ENCODE data around the gene PRELID2.

Gene PRELID2

DNA sequence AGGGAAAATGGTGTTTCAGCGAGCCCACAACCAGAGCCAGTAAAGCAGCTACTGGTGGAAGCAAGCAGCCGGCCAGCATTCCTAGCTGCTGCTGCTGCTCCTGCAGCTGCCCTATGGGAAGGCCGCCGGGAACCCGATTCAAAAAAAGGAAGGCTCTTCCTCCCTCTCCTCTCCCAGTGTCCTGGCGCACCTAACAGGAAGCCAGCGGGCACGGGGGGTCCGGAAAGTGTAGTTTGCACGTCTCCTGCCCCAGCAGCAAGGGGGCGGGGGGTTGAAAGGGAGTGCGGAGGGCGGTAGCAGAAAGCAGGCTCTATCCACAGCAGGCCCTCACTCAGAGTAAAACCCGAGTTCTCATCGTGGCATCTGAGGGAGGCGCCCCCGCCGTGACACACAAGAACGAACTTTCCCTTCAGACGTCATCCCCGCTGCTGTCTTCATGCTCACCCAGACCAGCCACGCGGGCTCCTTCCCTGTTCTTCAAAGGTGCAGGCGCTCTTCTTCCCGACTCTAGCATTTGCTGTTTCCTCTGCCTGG is 21.2 kb upstream of the PRELID2 start:
- Histone ChIP-seq H3K36me3 (ENCODE audit: control insufficient read depth, insufficient read depth, low read length) (no peaks in the 10 kb centered on the region), H3K27me3 (replicated peaks; ENCODE audit: control insufficient read depth, insufficient read depth, low read length) (no peaks in the 10 kb centered on the region; the same call in 1 of the 2 replicates), H3K4me3 (replicated peaks; ENCODE audit: low read depth, low read length) (no peak overlapping the region)
- TF ChIP-seq, protein P1, sequence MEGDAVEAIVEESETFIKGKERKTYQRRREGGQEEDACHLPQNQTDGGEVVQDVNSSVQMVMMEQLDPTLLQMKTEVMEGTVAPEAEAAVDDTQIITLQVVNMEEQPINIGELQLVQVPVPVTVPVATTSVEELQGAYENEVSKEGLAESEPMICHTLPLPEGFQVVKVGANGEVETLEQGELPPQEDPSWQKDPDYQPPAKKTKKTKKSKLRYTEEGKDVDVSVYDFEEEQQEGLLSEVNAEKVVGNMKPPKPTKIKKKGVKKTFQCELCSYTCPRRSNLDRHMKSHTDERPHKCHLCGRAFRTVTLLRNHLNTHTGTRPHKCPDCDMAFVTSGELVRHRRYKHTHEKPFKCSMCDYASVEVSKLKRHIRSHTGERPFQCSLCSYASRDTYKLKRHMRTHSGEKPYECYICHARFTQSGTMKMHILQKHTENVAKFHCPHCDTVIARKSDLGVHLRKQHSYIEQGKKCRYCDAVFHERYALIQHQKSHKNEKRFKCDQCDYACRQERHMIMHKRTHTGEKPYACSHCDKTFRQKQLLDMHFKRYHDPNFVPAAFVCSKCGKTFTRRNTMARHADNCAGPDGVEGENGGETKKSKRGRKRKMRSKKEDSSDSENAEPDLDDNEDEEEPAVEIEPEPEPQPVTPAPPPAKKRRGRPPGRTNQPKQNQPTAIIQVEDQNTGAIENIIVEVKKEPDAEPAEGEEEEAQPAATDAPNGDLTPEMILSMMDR (IDR thresholded peaks at IDR 0.05; ENCODE audit: insufficient read depth, low read length, poor library complexity, severe bottlenecking), result no peak
- no peak for DNase-seq (ENCODE audit: extremely low read depth, insufficient read length)

DNA sequence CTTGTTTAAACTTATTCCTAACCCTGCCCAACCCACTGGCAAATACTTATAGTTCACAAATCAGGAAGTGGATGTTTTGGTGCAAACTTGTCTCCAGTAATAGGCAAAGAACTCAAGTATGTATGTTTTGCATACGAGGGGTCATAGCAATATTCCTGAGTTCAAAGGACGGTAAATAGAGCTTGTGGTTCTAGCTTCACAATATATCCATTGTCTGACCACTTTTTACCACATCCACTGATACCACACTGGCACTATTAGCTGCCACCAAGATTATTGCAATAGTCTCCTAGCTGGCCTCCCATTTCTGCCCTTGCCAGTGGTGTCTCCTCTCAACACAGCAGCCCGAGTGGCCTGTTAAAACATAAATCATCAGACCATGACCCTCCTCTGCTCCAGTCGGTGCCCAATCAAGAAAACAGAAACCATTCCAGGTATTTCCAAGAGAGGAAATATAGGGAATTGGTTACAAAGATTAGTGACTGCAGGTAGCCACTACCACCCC is 20.7 kb upstream of the PRELID2 start:
- Histone ChIP-seq H3K36me3 (ENCODE audit: control insufficient read depth, insufficient read depth, low read length) (no peaks in the 10 kb centered on the region), H3K27me3 (replicated peaks; ENCODE audit: control insufficient read depth, insufficient read depth, low read length) (no peaks in the 10 kb centered on the region; the same call in 1 of the 2 replicates), H3K4me3 (replicated peaks; ENCODE audit: low read depth, low read length) (no peak overlapping the region)
- TF ChIP-seq, protein P1 (IDR thresholded peaks at IDR 0.05; ENCODE audit: insufficient read depth, low read length, poor library complexity, severe bottlenecking), result no peak
- DNase-seq (ENCODE audit: extremely low read depth, insufficient read length), result no peak

DNA sequence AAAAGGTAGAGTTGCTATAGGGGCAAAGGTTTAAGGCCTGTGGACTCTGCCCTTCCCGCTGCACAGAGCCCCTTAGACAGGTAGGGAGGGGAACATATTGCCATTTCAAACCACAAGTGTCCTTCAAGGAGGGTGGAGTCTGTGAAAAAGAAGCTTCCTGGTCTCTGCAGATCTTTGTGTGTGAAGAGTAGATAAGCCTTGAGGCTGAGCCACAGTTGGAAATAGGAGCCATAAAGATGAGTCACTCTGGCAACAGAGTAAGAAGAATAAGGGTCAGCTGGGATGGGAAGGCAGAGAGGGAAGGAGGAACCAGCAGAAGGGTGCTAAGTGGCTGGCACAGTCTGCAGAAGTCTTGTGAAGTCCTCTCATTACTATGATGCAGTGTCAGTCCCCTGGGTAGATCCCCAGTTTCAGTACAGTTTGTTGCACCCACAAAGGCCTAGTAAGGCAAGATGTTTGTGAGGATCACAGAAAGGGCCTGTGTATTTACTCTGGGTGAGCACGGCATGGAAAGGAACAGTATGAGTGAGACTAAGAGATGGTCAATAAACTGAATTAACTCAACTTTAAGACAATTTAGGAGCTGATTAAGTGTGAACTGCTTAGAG is 19.6 kb upstream of the PRELID2 start:
- no peak overlapping the region for H3K4me3 ChIP-seq (replicated peaks; ENCODE audit: low read depth, low read length)
- TF ChIP-seq, protein P1 (IDR thresholded peaks at IDR 0.05; ENCODE audit: insufficient read depth, low read length, poor library complexity, severe bottlenecking), result no peak
- DNase-seq (ENCODE audit: extremely low read depth, insufficient read length), result no peak
- no peaks in the 10 kb centered on the region for H3K36me3 ChIP-seq (ENCODE audit: control insufficient read depth, insufficient read depth, low read length)
- H3K27me3 ChIP-seq (replicated peaks; ENCODE audit: control insufficient read depth, insufficient read depth, low read length), result no peaks in the 10 kb centered on the region; the same call in 1 of the 2 replicates

DNA sequence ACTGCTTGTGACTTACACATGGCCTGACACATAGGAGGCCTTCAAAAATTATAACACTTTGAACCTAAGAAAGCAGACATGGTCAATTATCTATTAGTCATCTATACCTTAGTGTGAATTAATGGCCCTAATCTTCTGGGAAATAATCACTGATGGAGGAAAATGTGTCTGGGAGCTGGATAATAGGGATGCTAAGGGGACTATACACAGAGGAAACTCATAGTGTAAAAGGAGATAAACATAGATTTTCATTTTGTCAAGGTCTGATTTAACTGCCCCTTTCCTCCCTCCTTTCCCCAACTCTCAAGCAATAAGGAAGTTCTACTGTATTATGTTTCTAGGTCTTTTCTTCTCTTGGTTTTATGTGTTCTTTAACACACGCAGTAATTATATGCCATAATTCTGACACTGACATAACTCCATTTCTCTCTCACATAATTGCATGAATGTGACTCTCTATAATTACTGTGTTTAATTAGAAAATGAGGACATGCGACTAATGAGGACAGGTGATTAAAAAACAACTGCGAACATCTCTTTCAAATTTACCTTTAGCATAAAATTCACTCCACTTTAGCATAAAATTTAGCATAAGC is 18.7 kb upstream of the PRELID2 start:
- Histone ChIP-seq H3K27me3 (replicated peaks; ENCODE audit: control insufficient read depth, insufficient read depth, low read length) (no peaks in the 10 kb centered on the region; the same call in 1 of the 2 replicates), H3K36me3 (ENCODE audit: control insufficient read depth, insufficient read depth, low read length) (no peaks in the 10 kb centered on the region), H3K4me3 (replicated peaks; ENCODE audit: low read depth, low read length) (no peak overlapping the region)
- DNase-seq (ENCODE audit: extremely low read depth, insufficient read length), result no peak
- TF ChIP-seq, protein P1 (IDR thresholded peaks at IDR 0.05; ENCODE audit: insufficient read depth, low read length, poor library complexity, severe bottlenecking), result no peak

DNA sequence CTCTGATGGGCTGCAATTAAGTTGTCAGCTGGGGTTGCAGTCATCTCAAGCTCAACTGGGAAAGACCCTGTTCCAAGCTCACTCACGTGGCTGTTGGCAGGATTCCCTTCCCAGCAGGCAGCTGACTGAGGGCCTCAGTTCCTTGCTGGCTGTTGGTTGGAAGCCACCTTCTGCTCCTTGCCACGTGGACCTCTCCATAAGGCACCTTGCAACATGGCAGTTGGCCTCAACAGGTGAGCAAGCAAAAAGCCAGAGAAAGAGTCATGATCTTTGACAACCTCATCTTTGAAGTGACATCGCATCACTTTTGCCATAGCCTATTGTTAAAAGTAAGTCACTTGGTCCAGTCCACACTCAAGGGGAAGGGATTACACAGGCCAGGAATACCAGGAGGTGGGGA is 17.8 kb upstream of the PRELID2 start:
- no peaks in the 10 kb centered on the region; the same call in 1 of the 2 replicates for H3K27me3 ChIP-seq (replicated peaks; ENCODE audit: control insufficient read depth, insufficient read depth, low read length)
- TF ChIP-seq, protein P1 (IDR thresholded peaks at IDR 0.05; ENCODE audit: insufficient read depth, low read length, poor library complexity, severe bottlenecking), result no peak
- no peak for DNase-seq (ENCODE audit: extremely low read depth, insufficient read length)

More for the DNA sequence above, 17.8 kb upstream of the PRELID2 start:
- no peak overlapping the region for H3K4me3 ChIP-seq (replicated peaks; ENCODE audit: low read depth, low read length)
- no peaks in the 10 kb centered on the region for H3K36me3 ChIP-seq (ENCODE audit: control insufficient read depth, insufficient read depth, low read length)
